ENCODE data around the gene LAGE3.

LAGE3 gene, protein sequence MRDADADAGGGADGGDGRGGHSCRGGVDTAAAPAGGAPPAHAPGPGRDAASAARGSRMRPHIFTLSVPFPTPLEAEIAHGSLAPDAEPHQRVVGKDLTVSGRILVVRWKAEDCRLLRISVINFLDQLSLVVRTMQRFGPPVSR

DNA sequence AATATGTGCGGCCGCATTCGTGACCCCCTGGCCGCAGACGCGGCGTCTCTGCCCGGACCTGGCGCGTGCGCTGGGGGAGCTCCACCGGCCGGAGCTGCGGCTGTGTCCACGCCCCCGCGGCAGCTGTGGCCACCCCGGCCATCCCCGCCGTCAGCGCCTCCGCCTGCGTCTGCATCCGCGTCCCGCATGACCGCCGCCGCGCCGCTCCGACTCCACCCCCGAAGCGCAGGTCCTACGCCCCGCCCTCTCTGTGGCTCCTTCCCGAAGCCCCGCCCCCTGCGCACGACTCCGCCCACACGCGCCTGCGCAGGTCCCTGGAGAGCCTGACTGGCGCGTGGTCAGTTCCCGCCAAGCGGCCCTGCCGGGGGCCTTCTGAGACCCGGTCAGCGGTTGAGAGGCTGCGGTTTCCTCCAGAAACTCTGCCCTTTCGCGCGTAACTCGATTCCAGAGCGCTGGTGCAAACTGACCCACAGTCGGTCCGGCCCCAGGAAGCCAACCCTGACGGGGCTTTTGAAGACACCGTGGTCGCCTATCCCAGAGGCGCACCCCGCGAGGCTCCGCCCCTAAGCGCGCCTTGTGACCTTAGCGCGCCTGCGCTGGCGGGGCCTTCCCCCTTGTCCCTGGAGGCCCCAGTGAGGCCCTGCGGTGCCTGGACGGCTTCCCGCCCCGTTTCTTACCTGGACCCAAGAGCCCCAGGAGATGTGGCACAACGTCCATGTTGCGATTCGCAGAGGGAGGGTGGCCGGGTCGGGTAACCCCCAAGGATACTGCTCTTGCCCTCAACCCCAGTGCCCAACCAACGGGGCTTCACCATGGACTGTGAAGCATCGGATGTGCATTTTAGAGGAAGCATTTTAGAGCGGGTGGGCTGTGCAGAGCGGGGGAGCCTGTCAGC is at the start of gene LAGE3:
LAGE3 (minus strand) TSS at position 554 of the 895 bp plus-strand sequence; CDS start at position 188, 366 bp downstream.
- Histone ChIP-seq H3K9me2 (replicated peaks; ENCODE audit: low read depth, low read length) (no peaks in the 10 kb centered on the region), H3K9ac (ENCODE audit: low read depth, low read length, poor library complexity, severe bottlenecking) (peak within 1 kb of the TSS; percentile 79), H3K4me1 (ENCODE audit: insufficient read depth, low read length, poor library complexity, severe bottlenecking) (peaks cover 14% of the 10 kb centered on the region), H3K9me3 (ENCODE audit: insufficient read depth, low read depth, low read length) (no peaks in the 10 kb centered on the region), H3F3A (ENCODE audit: low read depth) (no peaks in the 10 kb centered on the region), H3K79me2 (ENCODE audit: insufficient read depth, low read length) (peaks cover 14% of the 10 kb centered on the region; the same call in 1 of the 2 replicates), H2AFZ (ENCODE audit: low read length) (peak within 1 kb of the TSS; percentile 70), H4K20me1 (ENCODE audit: insufficient read depth, low read length, poor library complexity, severe bottlenecking) (no peaks in the 10 kb centered on the region), H3K4me2 (ENCODE audit: low read depth, low read length, poor library complexity, severe bottlenecking) (peak within 1 kb of the TSS; percentile 81), H3K4me3 (ENCODE audit: low read length, poor library complexity, severe bottlenecking) (peak within 1 kb of the TSS; percentile 75), H3K36me3 (ENCODE audit: insufficient read depth, low read length) (no peaks in the 10 kb centered on the region), H3K27me3 (ENCODE audit: insufficient read depth, low read length, poor library complexity, severe bottlenecking) (no peaks in the 10 kb centered on the region)
- TF ChIP-seq EZH2phosphoT487 (IDR thresholded peaks at IDR 0.05; ENCODE audit: borderline replicate concordance) (no peak), CTCF (conservative IDR thresholded peaks at IDR 0.05; ENCODE audit: low read length) (no peak)

GRCh38 chrX:154526901-154527675 is 48.0 kb upstream of the LAGE3 start:
- Histone ChIP-seq H2AFZ (ENCODE audit: low read length) (peak overlapping the region; percentile 74), H3K9ac (ENCODE audit: low read depth, low read length, poor library complexity, severe bottlenecking) (peak overlapping the region; percentile 74), H3F3A (ENCODE audit: low read depth) (no peaks in the 10 kb centered on the region), H3K79me2 (ENCODE audit: insufficient read depth, low read length) (no peaks in the 10 kb centered on the region), H3K4me2 (ENCODE audit: low read depth, low read length, poor library complexity, severe bottlenecking) (peak overlapping the region; percentile 66), H3K4me3 (ENCODE audit: low read length, poor library complexity, severe bottlenecking) (no peak overlapping the region), H3K9me2 (replicated peaks; ENCODE audit: low read depth, low read length) (no peaks in the 10 kb centered on the region), H4K20me1 (ENCODE audit: insufficient read depth, low read length, poor library complexity, severe bottlenecking) (no peaks in the 10 kb centered on the region), H3K4me1 (ENCODE audit: insufficient read depth, low read length, poor library complexity, severe bottlenecking) (peaks cover 17% of the 10 kb centered on the region), H3K9me3 (ENCODE audit: insufficient read depth, low read depth, low read length) (no peaks in the 10 kb centered on the region), H3K36me3 (ENCODE audit: insufficient read depth, low read length) (no peaks in the 10 kb centered on the region; the same call in 1 of the 2 replicates), H3K27me3 (ENCODE audit: insufficient read depth, low read length, poor library complexity, severe bottlenecking) (no peaks in the 10 kb centered on the region)
- TF ChIP-seq CTCF (conservative IDR thresholded peaks at IDR 0.05; ENCODE audit: low read length), result peak; percentile 48
- TF ChIP-seq EZH2phosphoT487 (IDR thresholded peaks at IDR 0.05; ENCODE audit: borderline replicate concordance), result no peak

- H4K20me1 ChIP-seq (ENCODE audit: insufficient read depth, low read length, poor library complexity, severe bottlenecking), result no peaks in the 10 kb centered on the region
- H3K9ac ChIP-seq (ENCODE audit: low read depth, low read length, poor library complexity, severe bottlenecking), result no peak overlapping the region
- H2AFZ ChIP-seq (ENCODE audit: low read length), result no peak overlapping the region
- no peaks in the 10 kb centered on the region for H3K9me3 ChIP-seq (ENCODE audit: insufficient read depth, low read depth, low read length)
- no peak for TF ChIP-seq CTCF (conservative IDR thresholded peaks at IDR 0.05; ENCODE audit: low read length)
- TF ChIP-seq EZH2phosphoT487 (IDR thresholded peaks at IDR 0.05; ENCODE audit: borderline replicate concordance), result no peak
- no peaks in the 10 kb centered on the region for H3K36me3 ChIP-seq (ENCODE audit: insufficient read depth, low read length)
- H3F3A ChIP-seq (ENCODE audit: low read depth), result no peaks in the 10 kb centered on the region
- no peak overlapping the region for H3K4me2 ChIP-seq (ENCODE audit: low read depth, low read length, poor library complexity, severe bottlenecking)
- H3K27me3 ChIP-seq (ENCODE audit: insufficient read depth, low read length, poor library complexity, severe bottlenecking), result no peaks in the 10 kb centered on the region
- H3K4me3 ChIP-seq (ENCODE audit: low read length, poor library complexity, severe bottlenecking), result no peak overlapping the region
- no peaks in the 10 kb centered on the region for H3K79me2 ChIP-seq (ENCODE audit: insufficient read depth, low read length)
- no peaks in the 10 kb centered on the region for H3K9me2 ChIP-seq (replicated peaks; ENCODE audit: low read depth, low read length)
- peaks cover 17% of the 10 kb centered on the region for H3K4me1 ChIP-seq (ENCODE audit: insufficient read depth, low read length, poor library complexity, severe bottlenecking)
Measured at GRCh38 chrX:154525606-154526490, 46.8 kb upstream of the LAGE3 start.

Data from Loucy (cell line).